RWPE2 (cell line): ENCODE measurements around the gene C2orf76.

Source experiments
- ATAC-seq: fragments of 200-7000 bp; cut with Tn5 transposase; 3 replicates; pipeline ENCODE4 v1.9.1; 2021; ENCODE audit warnings: low read depth
- DNase-seq: peaks from one replicate; pipeline ENCODE4 v3.0.0-alpha.2; 2020; ENCODE audit warnings: low spot score
- H3K27ac ChIP-seq: fragments of 450-650 bp; 2 replicates; pipeline ENCODE4 v1.5.1; 2017; ENCODE audit warnings: mild to moderate bottlenecking; ENCODE audit not compliant: poor library complexity, severe bottlenecking
- H3K27me3 ChIP-seq: fragments of 250-450 bp; sonication (Bioruptor Pico); 2 replicates; pipeline ENCODE4 v1.5.1; 2021; ENCODE audit warnings: mild to moderate bottlenecking, moderate library complexity; ENCODE audit not compliant: insufficient read depth, poor library complexity, severe bottlenecking
- H3K36me3 ChIP-seq: fragments of 250-450 bp; sonication (Bioruptor Pico); 2 replicates; pipeline ENCODE4 v1.5.1; 2020; ENCODE audit warnings: low read depth, mild to moderate bottlenecking, moderate library complexity
- H3K4me1 ChIP-seq: fragments of 250-450 bp; sonication (Bioruptor Pico); 2 replicates; pipeline ENCODE4 v1.5.1; 2021; ENCODE audit warnings: mild to moderate bottlenecking, moderate library complexity; ENCODE audit not compliant: insufficient read depth, poor library complexity, severe bottlenecking
- H3K4me3 ChIP-seq: fragments of 250-450 bp; sonication (Bioruptor Pico); 2 replicates; pipeline ENCODE4 v1.5.1; 2021; ENCODE audit warnings: mild to moderate bottlenecking, moderate library complexity; ENCODE audit not compliant: severe bottlenecking
- H3K9me3 ChIP-seq: fragments of 250-450 bp; sonication (Bioruptor Pico); 2 replicates; pipeline ENCODE4 v1.5.1; 2021; ENCODE audit warnings: mild to moderate bottlenecking, moderate library complexity; ENCODE audit not compliant: severe bottlenecking
- TF ChIP-seq, protein P1 (sequence below): fragments of 450-650 bp; IDR thresholded peaks from one replicate; pipeline ENCODE4 v1.5.1; 2017; ENCODE audit warnings: mild to moderate bottlenecking, moderate library complexity; ENCODE audit not compliant: poor library complexity, severe bottlenecking

Gene C2orf76

DNA sequence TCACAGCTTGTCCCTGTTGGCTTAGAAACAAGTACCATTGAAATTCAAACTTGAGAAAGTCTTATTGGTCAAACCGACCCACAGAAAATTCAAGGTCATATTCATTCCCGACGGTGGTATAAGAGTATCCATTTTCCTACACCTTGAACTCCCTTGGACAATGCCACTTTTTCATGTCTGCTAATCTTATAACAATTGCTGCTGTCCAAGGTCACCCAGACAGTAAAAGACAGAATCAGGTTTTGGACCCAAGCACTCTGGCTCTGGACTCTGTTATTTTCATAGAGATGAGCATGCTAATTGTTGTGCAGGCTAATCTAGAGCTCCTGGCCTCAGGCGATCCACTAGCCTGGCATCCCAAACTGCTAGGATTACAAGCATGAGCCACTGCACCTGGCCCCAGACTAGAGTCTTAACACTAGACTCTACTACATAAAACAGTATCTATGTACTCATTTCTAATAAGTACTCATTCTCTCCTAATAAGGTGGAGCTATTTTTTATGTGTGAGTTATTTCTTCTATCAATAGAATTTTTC lies 57.8 kb downstream of the C2orf76 start:
- no peak overlapping the region for H3K4me3 ChIP-seq
- ATAC-seq (no peak), DNase-seq (no peak)
- no peak overlapping the region for H3K27ac ChIP-seq
- no peaks in the 10 kb centered on the region for H3K36me3 ChIP-seq
- TF ChIP-seq, protein P1, sequence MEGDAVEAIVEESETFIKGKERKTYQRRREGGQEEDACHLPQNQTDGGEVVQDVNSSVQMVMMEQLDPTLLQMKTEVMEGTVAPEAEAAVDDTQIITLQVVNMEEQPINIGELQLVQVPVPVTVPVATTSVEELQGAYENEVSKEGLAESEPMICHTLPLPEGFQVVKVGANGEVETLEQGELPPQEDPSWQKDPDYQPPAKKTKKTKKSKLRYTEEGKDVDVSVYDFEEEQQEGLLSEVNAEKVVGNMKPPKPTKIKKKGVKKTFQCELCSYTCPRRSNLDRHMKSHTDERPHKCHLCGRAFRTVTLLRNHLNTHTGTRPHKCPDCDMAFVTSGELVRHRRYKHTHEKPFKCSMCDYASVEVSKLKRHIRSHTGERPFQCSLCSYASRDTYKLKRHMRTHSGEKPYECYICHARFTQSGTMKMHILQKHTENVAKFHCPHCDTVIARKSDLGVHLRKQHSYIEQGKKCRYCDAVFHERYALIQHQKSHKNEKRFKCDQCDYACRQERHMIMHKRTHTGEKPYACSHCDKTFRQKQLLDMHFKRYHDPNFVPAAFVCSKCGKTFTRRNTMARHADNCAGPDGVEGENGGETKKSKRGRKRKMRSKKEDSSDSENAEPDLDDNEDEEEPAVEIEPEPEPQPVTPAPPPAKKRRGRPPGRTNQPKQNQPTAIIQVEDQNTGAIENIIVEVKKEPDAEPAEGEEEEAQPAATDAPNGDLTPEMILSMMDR: no peak
- no peaks in the 10 kb centered on the region for H3K27me3 ChIP-seq
- no peaks in the 10 kb centered on the region for H3K4me1 ChIP-seq
- no peaks in the 10 kb centered on the region for H3K9me3 ChIP-seq

DNA sequence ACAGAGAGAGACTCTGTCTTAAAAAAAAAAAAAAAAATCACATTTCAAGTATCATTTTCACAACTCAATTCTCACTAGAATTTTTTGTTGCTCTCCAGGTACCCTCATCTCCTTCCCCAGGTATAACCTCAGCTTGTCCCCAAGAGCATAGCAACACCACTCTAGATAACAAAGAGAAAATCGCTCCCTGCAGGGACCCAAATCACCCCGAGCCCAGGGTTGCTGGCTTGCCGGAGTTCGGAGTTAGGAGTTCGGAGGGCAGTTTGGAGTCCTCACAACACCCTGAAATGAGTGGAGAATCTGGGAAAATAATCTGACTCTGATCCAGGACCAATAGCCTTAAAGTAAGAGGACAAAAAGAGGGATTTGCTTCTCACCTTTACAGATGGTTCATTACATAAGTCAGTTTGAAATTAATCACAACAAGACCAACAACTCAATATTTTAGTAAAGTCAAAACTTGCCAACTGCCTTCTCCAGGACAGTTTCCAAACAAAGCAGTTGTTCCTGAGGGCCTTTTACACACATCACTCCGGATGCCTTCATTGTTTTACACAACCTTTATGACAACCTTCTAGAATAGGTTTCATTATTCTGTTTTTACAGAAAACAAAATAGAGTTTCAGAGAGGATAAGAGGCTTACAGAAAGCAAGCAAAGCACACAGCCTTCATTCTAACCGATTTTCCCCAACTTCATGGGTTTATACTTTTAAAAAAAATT lies 59.1 kb downstream of the C2orf76 start:
- H3K36me3 ChIP-seq: no peaks in the 10 kb centered on the region

DNA sequence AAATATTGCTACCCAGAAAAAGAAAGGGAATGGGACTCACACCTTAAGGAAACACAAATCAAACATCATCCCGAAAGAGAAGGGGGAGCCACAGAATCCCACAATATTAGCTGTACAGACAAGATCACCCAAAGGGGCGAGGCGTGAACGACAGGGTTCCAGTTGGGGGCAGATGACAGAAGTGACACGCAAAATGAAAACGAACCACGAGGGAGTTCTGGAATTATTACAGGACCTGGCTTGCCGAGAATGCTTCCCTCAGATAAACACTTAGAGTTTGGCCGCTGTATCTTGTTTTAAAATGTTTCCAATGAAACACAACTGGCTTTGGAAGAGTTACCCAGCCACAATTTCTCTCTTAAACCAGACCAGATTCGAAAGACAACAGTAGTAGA lies 60.4 kb downstream of the C2orf76 start:
- H3K9me3 ChIP-seq: no peaks in the 10 kb centered on the region
- H3K36me3 ChIP-seq: no peaks in the 10 kb centered on the region
- H3K27ac ChIP-seq: no peak overlapping the region
- DNase-seq: no peak
- no peaks in the 10 kb centered on the region for H3K4me1 ChIP-seq
- H3K4me3 ChIP-seq: no peak overlapping the region
- ATAC-seq: no peak
- TF ChIP-seq, protein P1: no peak
- H3K27me3 ChIP-seq: no peaks in the 10 kb centered on the region

More for the DNA sequence above, 59.1 kb downstream of the C2orf76 start:
- H3K9me3 ChIP-seq: no peaks in the 10 kb centered on the region
- no peak for DNase-seq
- no peaks in the 10 kb centered on the region for H3K27me3 ChIP-seq
- no peak for ATAC-seq
- no peak overlapping the region for H3K27ac ChIP-seq
- TF ChIP-seq, protein P1: no peak
- no peaks in the 10 kb centered on the region for H3K4me1 ChIP-seq
- no peak overlapping the region for H3K4me3 ChIP-seq

DNA sequence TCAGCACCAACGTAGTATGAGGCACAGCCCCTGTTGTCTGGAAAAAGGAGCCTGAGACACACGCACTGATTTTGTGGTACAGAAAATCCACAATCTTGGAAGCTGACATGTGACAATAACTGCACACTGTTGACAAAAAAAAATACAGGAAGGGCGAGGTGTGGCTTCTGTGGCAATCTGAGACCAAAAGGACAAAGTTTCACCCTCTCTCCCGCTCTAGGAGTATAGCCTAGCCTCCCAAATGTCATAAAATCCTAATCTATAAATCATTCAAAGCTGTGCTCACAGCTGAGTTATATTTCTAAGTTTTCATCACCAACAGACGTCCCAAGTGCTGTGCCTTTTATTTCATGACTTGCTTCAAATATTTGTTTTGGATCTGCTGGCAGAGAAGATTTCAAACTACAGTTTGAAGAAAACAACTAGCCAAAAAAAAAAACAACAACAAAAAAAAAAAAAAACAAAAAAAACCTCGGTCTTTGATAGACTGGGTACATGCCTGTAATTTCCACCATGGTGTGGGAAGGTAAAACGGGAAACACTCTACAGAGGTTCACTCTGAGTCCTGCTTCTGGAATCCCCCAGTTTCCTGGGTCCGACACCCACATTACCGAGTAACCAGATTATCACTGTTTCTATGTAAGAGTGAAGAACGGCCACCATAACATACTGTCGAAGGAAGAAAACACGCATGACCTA lies 61.0 kb downstream of the C2orf76 start:
- no peaks in the 10 kb centered on the region for H3K27me3 ChIP-seq
- no peaks in the 10 kb centered on the region for H3K4me1 ChIP-seq
- H3K27ac ChIP-seq: no peak overlapping the region
- DNase-seq: no peak
- H3K4me3 ChIP-seq: no peak overlapping the region
- ATAC-seq: no peak
- TF ChIP-seq, protein P1: no peak
- H3K9me3 ChIP-seq: no peaks in the 10 kb centered on the region
- no peaks in the 10 kb centered on the region for H3K36me3 ChIP-seq
